HG02943 (cell line): ENCODE data around the gene CACNA1S.

Experiments
- ATAC-seq: cut with Tn5 transposase; IDR thresholded peaks from one replicate; pipeline ENCODE4 v1.9.1; 2021; ENCODE audit warnings: mild to moderate bottlenecking, low read depth, moderate library complexity; ENCODE audit not compliant: unreplicated experiment

CACNA1S gene

GRCh38 chr1:201068976-201069375 is 43.2 kb downstream of the CACNA1S start:
- no peak for ATAC-seq

- ATAC-seq, result no peak
Measured at GRCh38 chr1:201066986-201067385, 45.2 kb downstream of the CACNA1S start.

- ATAC-seq, result no peak
Measured at GRCh38 chr1:201065686-201066085, 46.5 kb downstream of the CACNA1S start.

GRCh38 chr1:201064806-201065205 is 47.4 kb downstream of the CACNA1S start:
- ATAC-seq, result no peak

GRCh38 chr1:201063145-201063544 is 49.1 kb downstream of the CACNA1S start:
- no peak for ATAC-seq

GRCh38 chr1:201062511-201063091 is 49.6 kb downstream of the CACNA1S start:
- ATAC-seq, result no peak

GRCh38 chr1:201061886-201062285 is 50.3 kb downstream of the CACNA1S start:
- ATAC-seq, result no peak

GRCh38 chr1:201061049-201061448 is 51.2 kb downstream of the CACNA1S start:
- no peak for ATAC-seq

GRCh38 chr1:201060586-201060985 is 51.6 kb downstream of the CACNA1S start:
- ATAC-seq, result no peak

- ATAC-seq, result no peak
Measured at GRCh38 chr1:201059871-201060555, 52.2 kb downstream of the CACNA1S start.

GRCh38 chr1:201059401-201059800 is 52.8 kb downstream of the CACNA1S start:
- ATAC-seq, result no peak

GRCh38 chr1:201054091-201054543 is 58.1 kb downstream of the CACNA1S start:
- ATAC-seq, result no peak

GRCh38 chr1:201053155-201053860 is 58.9 kb downstream of the CACNA1S start:
- no peak for ATAC-seq

GRCh38 chr1:201051399-201051798 is 60.8 kb downstream of the CACNA1S start:
- ATAC-seq, result no peak

GRCh38 chr1:201050515-201051277 is 61.5 kb downstream of the CACNA1S start:
- ATAC-seq, result no peak

GRCh38 chr1:201049248-201049831 is 62.9 kb downstream of the CACNA1S start:
- no peak for ATAC-seq

GRCh38 chr1:201048521-201048920 is 63.7 kb downstream of the CACNA1S start:
- ATAC-seq, result no peak

GRCh38 chr1:201044119-201044518 is 68.1 kb downstream of the CACNA1S start:
- ATAC-seq, result no peak

GRCh38 chr1:201042779-201043461 is 69.3 kb downstream of the CACNA1S start:
- ATAC-seq, result no peak

GRCh38 chr1:201041011-201041410 is 71.2 kb downstream of the CACNA1S start:
- ATAC-seq, result no peak
